ENCODE results near the gene CATSPERD. TPM values are rescaled to one million over a fixed set of nuclear protein-coding genes. Genes with fewer than 3 reads are reported as not detected.

CATSPERD gene
- total and polyA plus RNA-seq, 9 of the 15 experiments (the other 6 are each of a cell fraction or from before 2014, with no cell fraction given), result not detected

GRCh38 chr19:5686647-5687359 lies 33.6 kb upstream of the CATSPERD start (continued):
- TF ChIP-seq ASH1L (IDR thresholded peaks at IDR 0.05; ENCODE audit: borderline replicate concordance, low read depth, partially characterized antibody), result no peak
- TF ChIP-seq HLTF (IDR thresholded peaks at IDR 0.05), result no peak
- no peak; the same call in 1 of the 2 replicates for TF ChIP-seq JUN (IDR thresholded peaks at IDR 0.05; ENCODE audit: borderline replicate concordance, low read depth, low read length)
- 0 out of 2 replicates have a peak, but pooled peaks have one; percentile 44 for TF ChIP-seq JUN (CRISPR knock-in tag; IDR thresholded peaks at IDR 0.05; ENCODE audit: borderline replicate concordance)
- no peak for TF ChIP-seq LARP7 (IDR thresholded peaks at IDR 0.05)
- no peak for TF ChIP-seq TEAD2 (tag; IDR thresholded peaks at IDR 0.05)
- no peak for TF ChIP-seq CBX2 (IDR thresholded peaks at IDR 0.05; ENCODE audit: insufficient read depth, low read length, poor library complexity, severe bottlenecking)
- 0 out of 2 replicates have a peak, but pooled peaks have one; percentile 24 for TF ChIP-seq SMAD3 (CRISPR knock-in tag; conservative IDR thresholded peaks at IDR 0.05)
- no peak for TF ChIP-seq SPI1 (IDR thresholded peaks at IDR 0.05; ENCODE audit: borderline replicate concordance, low read depth, low read length)
- no peak for TF ChIP-seq ZNF445 (CRISPR knock-in tag; IDR thresholded peaks at IDR 0.05; ENCODE audit: low read depth)
- TF ChIP-seq PPARD (CRISPR knock-in tag; IDR thresholded peaks at IDR 0.05), result no peak
- TF ChIP-seq CXXC5 (CRISPR knock-in tag; IDR thresholded peaks at IDR 0.05), result peak; percentile 58
- no peak for TF ChIP-seq ETS2 (tag; IDR thresholded peaks at IDR 0.05; ENCODE audit: borderline replicate concordance, poor library complexity, severe bottlenecking)
- TF ChIP-seq PHF20 (IDR thresholded peaks at IDR 0.05; ENCODE audit: partially characterized antibody), result no peak
- TF ChIP-seq, protein P1, sequence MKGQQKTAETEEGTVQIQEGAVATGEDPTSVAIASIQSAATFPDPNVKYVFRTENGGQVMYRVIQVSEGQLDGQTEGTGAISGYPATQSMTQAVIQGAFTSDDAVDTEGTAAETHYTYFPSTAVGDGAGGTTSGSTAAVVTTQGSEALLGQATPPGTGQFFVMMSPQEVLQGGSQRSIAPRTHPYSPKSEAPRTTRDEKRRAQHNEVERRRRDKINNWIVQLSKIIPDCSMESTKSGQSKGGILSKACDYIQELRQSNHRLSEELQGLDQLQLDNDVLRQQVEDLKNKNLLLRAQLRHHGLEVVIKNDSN (CRISPR knock-in tag; IDR thresholded peaks at IDR 0.05), result no peak
- TF ChIP-seq ZNF197 (CRISPR knock-in tag; IDR thresholded peaks at IDR 0.05; ENCODE audit: low read depth), result no peak
- TF ChIP-seq CREBBP (IDR thresholded peaks at IDR 0.05; ENCODE audit: low read depth, low read length), result no peak
- no peak for TF ChIP-seq DMBX1 (CRISPR knock-in tag; IDR thresholded peaks at IDR 0.05; ENCODE audit: borderline replicate concordance)
- TF ChIP-seq, protein P2, sequence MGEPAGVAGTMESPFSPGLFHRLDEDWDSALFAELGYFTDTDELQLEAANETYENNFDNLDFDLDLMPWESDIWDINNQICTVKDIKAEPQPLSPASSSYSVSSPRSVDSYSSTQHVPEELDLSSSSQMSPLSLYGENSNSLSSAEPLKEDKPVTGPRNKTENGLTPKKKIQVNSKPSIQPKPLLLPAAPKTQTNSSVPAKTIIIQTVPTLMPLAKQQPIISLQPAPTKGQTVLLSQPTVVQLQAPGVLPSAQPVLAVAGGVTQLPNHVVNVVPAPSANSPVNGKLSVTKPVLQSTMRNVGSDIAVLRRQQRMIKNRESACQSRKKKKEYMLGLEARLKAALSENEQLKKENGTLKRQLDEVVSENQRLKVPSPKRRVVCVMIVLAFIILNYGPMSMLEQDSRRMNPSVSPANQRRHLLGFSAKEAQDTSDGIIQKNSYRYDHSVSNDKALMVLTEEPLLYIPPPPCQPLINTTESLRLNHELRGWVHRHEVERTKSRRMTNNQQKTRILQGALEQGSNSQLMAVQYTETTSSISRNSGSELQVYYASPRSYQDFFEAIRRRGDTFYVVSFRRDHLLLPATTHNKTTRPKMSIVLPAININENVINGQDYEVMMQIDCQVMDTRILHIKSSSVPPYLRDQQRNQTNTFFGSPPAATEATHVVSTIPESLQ (CRISPR knock-in tag; IDR thresholded peaks at IDR 0.05), result no peak
- TF ChIP-seq ZNF551 (CRISPR knock-in tag; IDR thresholded peaks at IDR 0.05), result no peak
- no peak for TF ChIP-seq PHB2 (IDR thresholded peaks at IDR 0.05; ENCODE audit: low read depth)
- TF ChIP-seq ZNF444 (CRISPR knock-in tag; IDR thresholded peaks at IDR 0.05), result no peak
- no peak for TF ChIP-seq ZNF707 (CRISPR knock-in tag; conservative IDR thresholded peaks at IDR 0.05)
- TF ChIP-seq ZNF449 (CRISPR knock-in tag; IDR thresholded peaks at IDR 0.05), result no peak

Measured in K562 (cell line).